HCT116 (cell line): ENCODE measurements around the gene MATCAP1. TPM values are rescaled to one million over a fixed set of nuclear protein-coding genes. Genes with fewer than 3 reads are reported as not detected.

Experiments
- ATAC-seq: fragments of 200-7000 bp; cut with Tn5 transposase; 2 replicates; pipeline ENCODE4 v1.9.1; 2020; ENCODE audit warnings: mild to moderate bottlenecking, moderate library complexity
- BruUV-seq: library from RNA; stranded (reverse); fragments of 400-500 nt; replicated peaks from 2 replicates; lab custom pipeline; 2021; lab: Mats Ljungman, UMichigan
- CTCF ChIA-PET: fragments of 300-600 bp; sonication (Branson Sonifier 250); formaldehyde crosslinking; loops from one replicate; lab custom pipeline; 2021; ENCODE audit warnings: antibody characterized with exemption; lab: Charles Lee
- POLR2A ChIA-PET: fragments of 300-600, 350-600 bp; sonication (Branson Sonifier 250); formaldehyde crosslinking; loops from one replicate; lab custom pipeline; 2021; ENCODE audit warnings: antibody characterized with exemption; lab: Charles Lee
- RAD21 ChIA-PET, 2 experiments: fragments of 300-600 bp; sonication (Branson Sonifier 250); formaldehyde crosslinking; loops; one replicate each; lab custom pipeline; 2023; ENCODE audit warnings: low total read pairs in 2 of 2; ENCODE audit not compliant: uncharacterized antibody in 2 of 2, unreplicated experiment in 2 of 2, low non-redundant PET in 1 of 2; lab: Charles Lee
- DNase-seq: peaks from one replicate; pipeline ENCODE4 v3.0.0-alpha.2; 2010; ENCODE audit warnings: low read depth, low spot score
- H2AFZ ChIP-seq: fragments of 200-600 bp; shearing (Covaris generic), sonication (generic); 2 replicates; pipeline ENCODE4 v1.6.1; 2017; ENCODE audit warnings: low read depth, mixed run types, mixed read lengths, antibody characterized with exemption, low read length; ENCODE audit not compliant: poor library complexity, severe bottlenecking
- H3K27ac ChIP-seq: 2 replicates; pipeline ENCODE4 v1.5.1; 2012; ENCODE audit warnings: low read depth, low read length
- H3K27me3 ChIP-seq: fragments of 200-600 bp; sonication (generic); 2 replicates; pipeline ENCODE4 v1.6.1; 2016; ENCODE audit warnings: mixed run types, low read length, mixed read lengths; ENCODE audit not compliant: insufficient read depth
- H3K36me3 ChIP-seq, 2 experiments: fragments of 200-500 bp in 1 of 2; fragments of 200-600 bp in 1 of 2; sonication (Bioruptor generic) in 1 of 2; sonication (generic) in 1 of 2; 2 replicates each; pipeline versions ENCODE4 v1.5.1 to v1.6.1; 2014 to 2016; ENCODE audit warnings: low read length in 2 of 2, inconsistent platforms in 1 of 2, mixed read lengths in 1 of 2, mixed run types in 1 of 2; ENCODE audit not compliant: insufficient read depth in 2 of 2, control insufficient read depth in 1 of 2
- H3K4me1 ChIP-seq, 2 experiments: fragments of 200-600 bp in 1 of 2; sonication (generic) in 1 of 2; 2 replicates each; pipeline versions ENCODE4 v1.5.1 to v1.6.1; 2012 to 2017; ENCODE audit warnings: low read length in 2 of 2, inconsistent platforms in 1 of 2, mild to moderate bottlenecking in 1 of 2, mixed read lengths in 1 of 2, mixed run types in 1 of 2, moderate library complexity in 1 of 2; ENCODE audit not compliant: insufficient read depth in 2 of 2, control insufficient read depth in 1 of 2
- H3K4me2 ChIP-seq: fragments of 200-600 bp; sonication (generic); 2 replicates; pipeline ENCODE4 v1.6.1; 2017; ENCODE audit warnings: mixed run types, low read length, mixed read lengths
- H3K4me3 ChIP-seq, 2 experiments: fragments of 200-600 bp in 1 of 2; sonication (generic) in 1 of 2; replicated peaks in 1 of 2; 2 replicates each; pipeline ENCODE4 v1.5.1; 2011 to 2016; ENCODE audit warnings: low read length in 2 of 2, control low read depth in 1 of 2, low read depth in 1 of 2, mild to moderate bottlenecking in 1 of 2, mixed read lengths in 1 of 2, mixed run types in 1 of 2
- H3K79me2 ChIP-seq: fragments of 200-600 bp; sonication (generic); 2 replicates; pipeline ENCODE4 v1.6.1; 2017; ENCODE audit warnings: mild to moderate bottlenecking, mixed run types, low read length, moderate library complexity, mixed read lengths; ENCODE audit not compliant: insufficient read depth
- H3K9ac ChIP-seq: fragments of 200-600 bp; sonication (generic); 2 replicates; pipeline ENCODE4 v1.6.1; 2016; ENCODE audit warnings: low read length, mixed read lengths
- H3K9me2 ChIP-seq: fragments of 200-600 bp; sonication (generic), shearing (Covaris generic); 2 replicates; pipeline ENCODE4 v1.6.1; 2017; ENCODE audit warnings: mixed run types, mild to moderate bottlenecking, moderate library complexity; ENCODE audit not compliant: insufficient read depth
- H3K9me3 ChIP-seq, 2 experiments: fragments of 200-500 bp in 1 of 2; fragments of 200-600 bp in 1 of 2; sonication (Bioruptor generic) in 1 of 2; sonication (generic) in 1 of 2; 2 replicates each; pipeline ENCODE4 v1.6.1; 2014 to 2017; ENCODE audit warnings: low read length in 2 of 2, mixed read lengths in 2 of 2, inconsistent platforms in 1 of 2, low read depth in 1 of 2, mild to moderate bottlenecking in 1 of 2, mixed run types in 1 of 2, moderate library complexity in 1 of 2; ENCODE audit not compliant: control insufficient read depth in 1 of 2, insufficient read depth in 1 of 2
- H4K20me1 ChIP-seq: fragments of 200-600 bp; sonication (generic), shearing (Covaris generic); 2 replicates; pipeline ENCODE4 v1.6.1; 2017; ENCODE audit warnings: mixed run types, mild to moderate bottlenecking, moderate library complexity; ENCODE audit not compliant: insufficient read depth
- CEBPB ChIP-seq: IDR thresholded peaks from 2 replicates; pipeline ENCODE4 v1.6.1; 2012; ENCODE audit warnings: low read depth
- ELF1 ChIP-seq: IDR thresholded peaks from 2 replicates; pipeline ENCODE4 v1.6.1; 2012; ENCODE audit warnings: low read depth, borderline replicate concordance
- EZH2 ChIP-seq: fragments of 200-600 bp; sonication (generic); IDR thresholded peaks from 2 replicates; pipeline ENCODE4 v1.6.1; 2017; ENCODE audit warnings: antibody characterized with exemption, mixed run types
- EZH2phosphoT487 ChIP-seq: fragments of 200-600 bp; IDR thresholded peaks from 2 replicates; pipeline ENCODE4 v1.6.1; 2018; ENCODE audit warnings: antibody characterized with exemption, borderline replicate concordance
- FOSL1 ChIP-seq: IDR thresholded peaks from 2 replicates; pipeline ENCODE4 v1.6.1; 2012; ENCODE audit warnings: low read depth
- RAD21 ChIP-seq: IDR thresholded peaks from 2 replicates; pipeline ENCODE4 v1.6.1; 2012; ENCODE audit warnings: low read depth, mild to moderate bottlenecking
- SP1 ChIP-seq: IDR thresholded peaks from 2 replicates; pipeline ENCODE4 v1.6.1; 2012; ENCODE audit warnings: low read depth
- ZFX ChIP-seq: fragments of 450-650 bp; IDR thresholded peaks from 2 replicates; pipeline ENCODE4 v1.6.1; 2017
- intact Hi-C: fragments of 100-400 bp; cut with micrococcal nuclease; formaldehyde crosslinking; loops from 2 replicates; pipeline ENCODE4 v1.10.0; 2022
- total RNA-seq: library from RNA; stranded (reverse); gene quantifications from one replicate; pipeline ENCODE4 v1.2.1, GENCODE V29; 2021; ENCODE audit not compliant: unreplicated experiment
- TF ChIP-seq, protein P1 (sequence below): IDR thresholded peaks from 2 replicates; pipeline ENCODE4 v1.6.1; 2012; ENCODE audit warnings: low read depth

The MATCAP1 gene
- total RNA-seq, 1 experiment from 2014 or later = 38.7 TPM

DNA sequence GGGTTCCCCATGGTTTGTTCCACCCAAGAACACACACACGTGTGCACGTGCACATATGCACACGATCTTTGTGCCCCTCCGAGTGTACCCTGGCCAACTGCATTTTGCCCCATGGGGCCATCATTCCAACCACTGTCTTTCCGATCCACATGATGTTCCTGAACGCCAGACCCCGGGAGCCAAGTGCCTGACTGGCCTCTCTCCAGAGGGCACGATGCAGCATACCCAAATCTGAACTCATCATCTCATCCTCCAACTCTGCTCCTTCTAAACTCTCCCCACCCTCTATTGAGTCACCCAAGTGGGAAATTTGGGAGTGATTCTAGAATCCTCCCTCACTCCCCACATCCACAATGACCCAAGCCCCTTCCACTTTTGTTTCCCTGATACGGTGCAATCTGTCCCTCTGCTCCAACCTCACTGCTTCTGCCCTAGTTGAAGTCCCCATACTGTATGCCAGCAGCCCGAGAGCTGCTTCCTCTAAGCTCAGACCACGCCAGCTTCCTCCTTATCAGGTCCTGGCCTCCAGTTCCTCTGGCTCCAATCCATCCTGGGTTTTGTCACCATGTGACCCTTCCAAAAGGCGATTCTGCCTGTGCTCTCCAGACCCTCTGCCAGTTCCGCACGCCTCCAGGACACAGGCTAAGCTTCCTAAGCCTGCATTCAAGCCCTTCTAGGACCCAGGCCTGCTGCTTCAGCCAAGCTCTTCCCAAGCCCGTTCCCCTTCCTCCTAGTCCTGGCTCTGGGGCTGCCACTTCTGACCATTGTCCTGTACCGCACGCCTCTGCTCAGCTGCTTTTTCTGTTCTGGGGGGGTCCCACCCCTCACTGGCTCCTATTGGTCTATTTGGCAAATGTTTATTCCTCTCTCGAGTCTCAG is 33.1 kb upstream of the MATCAP1 start:
- POLR2A ChIA-PET = interaction anchor here (1.0 kb wide), 1 partner anchor 10 kb away, joined by 3 read pairs; the partner anchor contains the start of gene TMEM208

DNA sequence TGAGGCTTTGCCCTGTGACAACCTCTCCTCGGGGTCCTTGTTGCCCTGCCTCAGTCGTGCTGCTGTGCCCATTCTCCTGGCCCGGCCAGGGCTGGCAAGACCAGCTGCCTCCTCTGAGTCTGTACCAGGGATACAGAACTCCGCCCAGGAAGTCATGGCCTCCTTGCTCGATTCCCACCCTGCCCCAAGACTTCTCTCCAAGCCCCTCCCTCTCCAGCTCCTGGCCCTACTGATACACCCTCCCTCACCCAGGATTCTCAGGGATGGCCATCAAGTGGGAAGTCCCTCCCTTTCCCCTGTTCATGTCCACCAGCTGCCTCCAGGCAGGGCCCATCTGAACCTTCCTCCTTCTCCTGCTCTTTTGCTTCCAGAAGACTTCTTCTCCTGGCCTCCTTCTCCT is 31.9 kb upstream of the MATCAP1 start:
- no peak overlapping the region for H3K27ac ChIP-seq
- intact Hi-C loops = no loop called here
- no TSS peak for BruUV-seq
- H3K9ac ChIP-seq = no peak overlapping the region
- TF ChIP-seq ZFX (no peak), EZH2phosphoT487 (no peak), RAD21 (no peak), EZH2 (no peak), FOSL1 (no peak), CEBPB (no peak), ELF1 (no peak), SP1 (no peak)
- TF ChIP-seq, protein P1, sequence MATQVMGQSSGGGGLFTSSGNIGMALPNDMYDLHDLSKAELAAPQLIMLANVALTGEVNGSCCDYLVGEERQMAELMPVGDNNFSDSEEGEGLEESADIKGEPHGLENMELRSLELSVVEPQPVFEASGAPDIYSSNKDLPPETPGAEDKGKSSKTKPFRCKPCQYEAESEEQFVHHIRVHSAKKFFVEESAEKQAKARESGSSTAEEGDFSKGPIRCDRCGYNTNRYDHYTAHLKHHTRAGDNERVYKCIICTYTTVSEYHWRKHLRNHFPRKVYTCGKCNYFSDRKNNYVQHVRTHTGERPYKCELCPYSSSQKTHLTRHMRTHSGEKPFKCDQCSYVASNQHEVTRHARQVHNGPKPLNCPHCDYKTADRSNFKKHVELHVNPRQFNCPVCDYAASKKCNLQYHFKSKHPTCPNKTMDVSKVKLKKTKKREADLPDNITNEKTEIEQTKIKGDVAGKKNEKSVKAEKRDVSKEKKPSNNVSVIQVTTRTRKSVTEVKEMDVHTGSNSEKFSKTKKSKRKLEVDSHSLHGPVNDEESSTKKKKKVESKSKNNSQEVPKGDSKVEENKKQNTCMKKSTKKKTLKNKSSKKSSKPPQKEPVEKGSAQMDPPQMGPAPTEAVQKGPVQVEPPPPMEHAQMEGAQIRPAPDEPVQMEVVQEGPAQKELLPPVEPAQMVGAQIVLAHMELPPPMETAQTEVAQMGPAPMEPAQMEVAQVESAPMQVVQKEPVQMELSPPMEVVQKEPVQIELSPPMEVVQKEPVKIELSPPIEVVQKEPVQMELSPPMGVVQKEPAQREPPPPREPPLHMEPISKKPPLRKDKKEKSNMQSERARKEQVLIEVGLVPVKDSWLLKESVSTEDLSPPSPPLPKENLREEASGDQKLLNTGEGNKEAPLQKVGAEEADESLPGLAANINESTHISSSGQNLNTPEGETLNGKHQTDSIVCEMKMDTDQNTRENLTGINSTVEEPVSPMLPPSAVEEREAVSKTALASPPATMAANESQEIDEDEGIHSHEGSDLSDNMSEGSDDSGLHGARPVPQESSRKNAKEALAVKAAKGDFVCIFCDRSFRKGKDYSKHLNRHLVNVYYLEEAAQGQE = no peak
- DNase-seq (no peak), ATAC-seq (peak; percentile 41; the same call in 1 of the 2 replicates)
- H3K79me2 ChIP-seq = no peaks in the 10 kb centered on the region
- no peaks in the 10 kb centered on the region for H3K9me3 ChIP-seq
- H3K36me3 ChIP-seq = no peaks in the 10 kb centered on the region
- POLR2A ChIA-PET = no interaction called here
- no peak overlapping the region for H2AFZ ChIP-seq
- H3K4me2 ChIP-seq = no peak overlapping the region
- H3K4me3 ChIP-seq = no peak overlapping the region
- CTCF ChIA-PET = interaction anchor here (1.3 kb wide), 1 partner anchor 17 kb away, joined by 3 read pairs; the partner anchor contains the start of gene ELMO3
- RAD21 ChIA-PET = no interaction called here
- no peaks in the 10 kb centered on the region for H3K9me2 ChIP-seq
- peaks cover 0 to 8% of the 10 kb centered on the region in 2 experiments; a peak in 2 of 4 replicates for H3K4me1 ChIP-seq
- H3K27me3 ChIP-seq = no peaks in the 10 kb centered on the region
- no peaks in the 10 kb centered on the region for H4K20me1 ChIP-seq

More for the DNA sequence above, 33.1 kb upstream of the MATCAP1 start:
- H3K79me2 ChIP-seq = no peaks in the 10 kb centered on the region
- no peak overlapping the region for H3K27ac ChIP-seq
- H3K4me2 ChIP-seq = no peak overlapping the region
- H3K36me3 ChIP-seq = no peaks in the 10 kb centered on the region
- DNase-seq (no peak), ATAC-seq (no peak)
- RAD21 ChIA-PET = no interaction called here
- intact Hi-C loops = no loop called here
- BruUV-seq = no TSS peak
- no peak for TF ChIP-seq EZH2phosphoT487
- TF ChIP-seq ZFX = no peak
- no peaks in the 10 kb centered on the region for H3K27me3 ChIP-seq
- peaks cover 0 to 8% of the 10 kb centered on the region in 2 experiments; a peak in 2 of 4 replicates for H3K4me1 ChIP-seq
- CTCF ChIA-PET = no interaction called here
- H3K4me3 ChIP-seq = no peak overlapping the region
- H4K20me1 ChIP-seq = no peaks in the 10 kb centered on the region
- H3K9me3 ChIP-seq = no peaks in the 10 kb centered on the region
- no peaks in the 10 kb centered on the region for H3K9me2 ChIP-seq
- H3K9ac ChIP-seq = no peak overlapping the region
- H2AFZ ChIP-seq = no peak overlapping the region
